Type B pancreatic cell (in vitro differentiated cells): ENCODE data around the gene GAN. TPM values are rescaled to one million over a fixed set of nuclear protein-coding genes. Genes with fewer than 3 reads are reported as not detected.

Source experiments
- DNase-seq: peaks from one replicate; pipeline ENCODE4 v3.0.0; 2021; ENCODE audit warnings: mixed read lengths; ENCODE audit not compliant: unreplicated experiment; ENCODE audit errors: extremely low spot score
- H3K27ac Mint-ChIP-seq: 2 replicates; pipeline ENCODE4 v1.8.0; 2021; ENCODE audit warnings: mild to moderate bottlenecking, mixed read lengths
- H3K27me3 Mint-ChIP-seq: 2 replicates; pipeline ENCODE4 v1.8.0; 2021; ENCODE audit warnings: mixed read lengths
- H3K36me3 Mint-ChIP-seq: 2 replicates; pipeline ENCODE4 v1.8.0; 2021; ENCODE audit warnings: mixed read lengths
- H3K4me1 Mint-ChIP-seq: one replicate; pipeline ENCODE4 v1.8.0; 2021; ENCODE audit warnings: mixed read lengths; ENCODE audit not compliant: unreplicated experiment
- H3K4me3 Mint-ChIP-seq: 2 replicates; pipeline ENCODE4 v1.8.0; 2021; ENCODE audit warnings: mild to moderate bottlenecking, mixed read lengths
- H3K9me3 Mint-ChIP-seq: 2 replicates; pipeline ENCODE4 v1.8.0; 2021; ENCODE audit warnings: mixed read lengths
- total RNA-seq: library from RNA; stranded (reverse); gene quantifications from 2 replicates; pipeline ENCODE4 v1.2.1, GENCODE V29; 2021; ENCODE audit warnings: low replicate concordance
- TF ChIP-seq, protein P1 (sequence below): fragments of 200-600 bp; sonication (generic); conservative IDR thresholded peaks from 2 replicates; pipeline ENCODE4 v1.5.0; 2021; ENCODE audit warnings: antibody characterized with exemption, mild to moderate bottlenecking

The GAN gene
- total RNA-seq, 1 donor from 2014 or later, result 14.8 TPM

DNA sequence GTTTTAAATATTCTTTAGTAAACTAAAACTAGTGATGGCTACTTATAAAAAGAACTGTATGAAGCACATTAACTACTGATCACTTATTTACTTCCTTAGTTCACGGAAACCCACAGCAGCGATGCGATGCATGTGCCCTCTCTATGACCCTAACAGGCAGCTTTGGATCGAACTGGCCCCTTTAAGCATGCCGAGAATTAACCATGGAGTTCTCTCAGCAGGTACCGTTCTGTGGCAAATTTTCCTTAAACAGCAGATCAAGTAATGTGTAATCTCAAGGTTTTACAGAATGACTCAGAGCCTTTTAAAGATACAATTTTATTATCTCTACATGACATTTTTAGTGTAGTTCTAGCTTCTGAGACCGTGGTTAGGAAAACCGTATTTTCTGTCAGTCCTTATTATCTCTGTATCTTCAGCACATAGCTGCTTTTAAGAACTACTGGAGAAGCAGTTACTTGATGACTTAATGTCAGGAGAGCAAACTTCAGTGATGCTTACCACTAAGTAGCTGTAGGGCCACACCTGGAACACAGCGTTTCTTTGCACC, 43.0 kb downstream of the GAN start:
- no peak overlapping the region for H3K27ac Mint-ChIP-seq
- TF ChIP-seq, protein P1, sequence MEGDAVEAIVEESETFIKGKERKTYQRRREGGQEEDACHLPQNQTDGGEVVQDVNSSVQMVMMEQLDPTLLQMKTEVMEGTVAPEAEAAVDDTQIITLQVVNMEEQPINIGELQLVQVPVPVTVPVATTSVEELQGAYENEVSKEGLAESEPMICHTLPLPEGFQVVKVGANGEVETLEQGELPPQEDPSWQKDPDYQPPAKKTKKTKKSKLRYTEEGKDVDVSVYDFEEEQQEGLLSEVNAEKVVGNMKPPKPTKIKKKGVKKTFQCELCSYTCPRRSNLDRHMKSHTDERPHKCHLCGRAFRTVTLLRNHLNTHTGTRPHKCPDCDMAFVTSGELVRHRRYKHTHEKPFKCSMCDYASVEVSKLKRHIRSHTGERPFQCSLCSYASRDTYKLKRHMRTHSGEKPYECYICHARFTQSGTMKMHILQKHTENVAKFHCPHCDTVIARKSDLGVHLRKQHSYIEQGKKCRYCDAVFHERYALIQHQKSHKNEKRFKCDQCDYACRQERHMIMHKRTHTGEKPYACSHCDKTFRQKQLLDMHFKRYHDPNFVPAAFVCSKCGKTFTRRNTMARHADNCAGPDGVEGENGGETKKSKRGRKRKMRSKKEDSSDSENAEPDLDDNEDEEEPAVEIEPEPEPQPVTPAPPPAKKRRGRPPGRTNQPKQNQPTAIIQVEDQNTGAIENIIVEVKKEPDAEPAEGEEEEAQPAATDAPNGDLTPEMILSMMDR, result no peak
- H3K36me3 Mint-ChIP-seq, result peaks cover 18% of the 10 kb centered on the region
- H3K9me3 Mint-ChIP-seq, result no peaks in the 10 kb centered on the region
- no peaks in the 10 kb centered on the region for H3K4me1 Mint-ChIP-seq
- DNase-seq, result no peak
- no peaks in the 10 kb centered on the region for H3K27me3 Mint-ChIP-seq
- H3K4me3 Mint-ChIP-seq, result no peak overlapping the region

DNA sequence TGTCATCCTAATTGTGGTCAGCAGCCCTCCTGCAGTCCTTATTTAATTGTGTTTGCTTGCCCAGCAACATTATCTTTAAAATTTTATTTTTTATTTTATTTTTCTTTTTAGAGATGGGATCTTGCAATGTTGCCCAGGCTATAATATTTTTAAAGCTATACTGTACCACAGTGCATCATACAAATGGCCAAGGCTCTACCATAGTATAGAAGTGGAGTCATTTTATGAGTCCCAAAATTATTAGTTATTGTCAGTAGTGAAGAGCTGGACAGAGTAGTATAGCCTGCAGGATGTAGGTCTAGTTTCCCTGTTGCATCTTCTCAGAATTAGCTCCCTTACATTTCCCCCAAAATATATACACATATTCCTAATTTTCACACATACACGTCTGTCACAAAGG, 44.1 kb downstream of the GAN start:
- no peaks in the 10 kb centered on the region for H3K4me1 Mint-ChIP-seq
- no peak overlapping the region for H3K4me3 Mint-ChIP-seq
- no peaks in the 10 kb centered on the region for H3K27me3 Mint-ChIP-seq
- H3K27ac Mint-ChIP-seq, result no peak overlapping the region
- TF ChIP-seq, protein P1, result no peak
- no peak for DNase-seq
- peaks cover 16% of the 10 kb centered on the region for H3K36me3 Mint-ChIP-seq
- H3K9me3 Mint-ChIP-seq, result no peaks in the 10 kb centered on the region

DNA sequence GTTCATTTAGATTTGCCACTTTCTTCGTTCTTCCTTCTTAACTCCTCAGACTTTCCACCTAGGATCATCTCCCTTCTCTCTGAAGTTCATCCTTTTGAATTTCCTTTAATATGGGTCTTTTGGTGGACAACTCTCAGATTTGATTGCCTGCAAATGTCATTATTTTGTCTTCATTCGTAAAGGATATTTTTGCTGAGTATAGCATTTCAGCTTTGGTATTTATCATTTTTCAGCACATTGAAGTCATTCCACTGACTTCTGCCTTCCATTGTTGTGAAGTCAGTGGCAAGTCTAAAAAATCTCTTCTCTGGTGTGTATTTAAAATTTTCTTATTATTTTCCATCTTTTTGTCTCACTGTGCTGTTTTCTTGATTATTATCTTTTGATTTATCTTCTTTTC, 45.4 kb downstream of the GAN start:
- Mint-ChIP-seq H3K27me3 (no peaks in the 10 kb centered on the region), H3K4me3 (no peak overlapping the region), H3K9me3 (no peaks in the 10 kb centered on the region), H3K36me3 (peaks cover 16% of the 10 kb centered on the region), H3K4me1 (no peaks in the 10 kb centered on the region), H3K27ac (no peak overlapping the region)
- DNase-seq, result no peak
- TF ChIP-seq, protein P1, result no peak

DNA sequence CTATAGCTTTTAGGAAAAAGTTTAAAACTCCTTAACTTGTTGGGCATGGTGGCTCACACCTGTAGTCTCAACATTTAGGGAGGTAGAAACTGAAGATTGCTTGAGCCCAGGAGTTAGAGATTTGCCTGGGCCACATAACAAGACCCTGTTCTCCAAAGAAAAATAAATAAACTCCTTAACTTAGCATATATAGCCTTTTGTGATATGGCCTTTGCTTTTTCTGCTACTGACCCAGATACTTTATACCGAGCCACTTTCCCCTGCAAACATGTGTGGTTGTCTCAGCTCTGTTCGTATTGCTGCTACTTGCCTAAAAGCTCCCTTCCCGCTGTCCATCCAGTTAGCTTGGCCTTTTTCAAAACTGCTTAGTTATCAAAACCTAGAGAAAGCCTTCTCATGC, 51.0 kb downstream of the GAN start:
- Mint-ChIP-seq H3K27me3 (no peaks in the 10 kb centered on the region), H3K4me3 (no peak overlapping the region), H3K27ac (no peak overlapping the region), H3K4me1 (no peaks in the 10 kb centered on the region), H3K36me3 (peaks cover 22% of the 10 kb centered on the region), H3K9me3 (no peaks in the 10 kb centered on the region)
- no peak for DNase-seq
- TF ChIP-seq, protein P1, result no peak

DNA sequence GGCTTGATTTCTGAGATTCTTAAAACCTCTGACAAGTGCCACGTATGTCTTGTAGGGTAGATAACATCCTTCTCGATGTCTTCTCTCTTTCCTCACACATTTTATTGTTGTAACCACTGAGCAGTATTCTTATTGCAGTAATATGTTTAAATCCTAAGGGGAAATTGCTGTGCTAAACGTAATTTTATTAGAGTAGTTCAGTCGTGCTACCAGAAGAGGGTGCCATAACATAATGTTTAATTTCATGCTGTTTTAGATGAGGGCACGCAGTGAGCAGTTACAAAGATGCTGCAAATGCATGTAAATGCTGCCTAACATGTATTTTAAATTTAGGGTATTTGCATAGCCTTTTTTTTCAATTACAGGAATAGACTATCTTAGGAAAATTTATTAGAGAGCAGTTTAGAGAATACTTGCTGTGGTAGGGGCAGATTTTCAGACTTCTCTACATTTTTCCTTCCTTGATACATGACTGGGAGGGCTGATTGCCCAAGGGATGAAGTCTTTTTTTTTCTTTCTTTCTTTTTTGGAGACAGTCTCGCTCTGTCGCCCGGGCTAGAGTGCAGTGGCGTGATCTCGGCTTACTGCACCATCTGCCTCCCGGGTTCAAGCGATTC, 51.7 kb downstream of the GAN start:
- no peaks in the 10 kb centered on the region for H3K27me3 Mint-ChIP-seq
- no peak for DNase-seq
- H3K4me3 Mint-ChIP-seq, result no peak overlapping the region
- H3K4me1 Mint-ChIP-seq, result no peaks in the 10 kb centered on the region
- TF ChIP-seq, protein P1, result peak; percentile 88
- peak overlapping the region; percentile 16 for H3K27ac Mint-ChIP-seq
- no peaks in the 10 kb centered on the region for H3K9me3 Mint-ChIP-seq
- H3K36me3 Mint-ChIP-seq, result peaks cover 26% of the 10 kb centered on the region

DNA sequence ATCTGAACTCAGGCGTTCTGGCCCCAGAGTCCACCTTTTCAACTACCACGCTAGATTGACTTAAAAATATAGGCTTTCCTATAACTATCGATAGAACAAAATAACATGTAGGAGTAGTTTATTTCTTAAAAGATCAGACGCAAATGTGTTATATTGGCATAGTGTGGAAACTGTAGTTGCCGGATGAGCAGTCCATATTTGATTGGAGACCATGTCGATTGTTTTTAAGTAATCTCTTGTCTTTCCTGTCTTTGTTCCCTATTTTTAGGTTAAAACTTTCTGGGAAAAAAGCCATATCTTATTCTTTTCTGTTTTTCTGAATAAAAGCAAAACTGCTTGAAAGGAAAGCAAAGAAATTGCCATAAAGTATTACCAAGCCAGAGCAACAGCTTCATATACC, 53.1 kb downstream of the GAN start:
- Mint-ChIP-seq H3K4me1 (no peaks in the 10 kb centered on the region), H3K27me3 (no peaks in the 10 kb centered on the region), H3K27ac (no peak overlapping the region), H3K36me3 (peaks cover 19% of the 10 kb centered on the region), H3K9me3 (no peaks in the 10 kb centered on the region), H3K4me3 (no peak overlapping the region)
- TF ChIP-seq, protein P1, result no peak
- no peak for DNase-seq
